HG02763 (cell line): ENCODE results near the gene RINT1.
A peak's percentile ranks its signal among the peaks of the same experiment; 100 is the strongest.
"Not testable (repeated sequence)": the region's sequence is repeated elsewhere in the genome, so short reads cannot be mapped to it uniquely, and the experiment has no call there.

Experiments used
- ATAC-seq: cut with Tn5 transposase; IDR thresholded peaks from one replicate; pipeline ENCODE4 v1.9.1; 2021; ENCODE audit warnings: mild to moderate bottlenecking, moderate library complexity; ENCODE audit not compliant: unreplicated experiment

The RINT1 gene

GRCh38 chr7:105531792-105532671 lies at the start of gene RINT1:
RINT1 (plus strand) TSS chr7:105532201; CDS start chr7:105532316, 115 bp downstream.
- ATAC-seq, result peak; percentile 95

DNA sequence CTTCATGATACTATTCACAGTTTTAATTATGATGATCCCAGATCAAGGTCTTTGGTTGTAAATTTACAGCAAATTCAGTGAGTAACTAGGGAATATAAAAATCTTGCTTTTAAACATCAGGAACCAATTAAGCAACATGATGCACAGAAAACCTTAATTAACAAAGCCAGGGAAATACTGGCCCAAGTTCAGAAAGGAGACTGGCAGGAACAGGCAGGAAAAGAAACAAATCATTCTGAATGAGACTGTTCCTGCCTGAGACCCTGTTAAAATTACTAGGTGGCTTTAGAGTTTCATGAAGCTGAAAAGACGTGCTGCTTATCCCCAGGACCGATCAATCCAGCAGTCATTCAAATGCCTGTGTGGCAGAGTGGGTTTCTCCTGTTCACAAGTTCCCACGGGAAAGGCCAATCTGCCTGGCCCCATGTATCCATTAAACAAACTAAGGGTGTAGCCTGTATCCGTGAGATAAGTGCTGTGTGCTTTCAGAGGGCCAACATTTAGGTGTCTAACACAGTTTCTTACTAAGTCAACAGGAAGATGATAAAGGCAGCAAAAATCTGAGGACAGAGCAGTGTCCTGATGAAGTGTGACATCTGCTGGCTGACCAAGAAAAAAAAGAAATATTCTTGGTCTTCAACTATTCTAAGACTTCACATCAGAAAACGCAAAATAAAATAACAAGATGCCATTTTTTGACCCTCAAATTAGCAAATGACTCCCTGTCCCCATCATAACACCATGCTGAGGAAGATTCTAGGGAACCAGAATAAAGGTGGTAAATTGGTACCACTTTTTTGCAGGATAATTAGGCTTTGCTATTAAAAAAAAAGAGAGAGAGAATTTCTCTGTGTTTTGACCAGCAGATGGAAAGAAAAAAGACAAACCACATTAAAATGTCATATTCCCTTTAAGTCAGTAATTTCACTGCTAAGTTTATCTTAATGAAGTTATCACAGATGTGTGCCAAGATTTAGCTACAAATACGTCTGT lies 44.1 kb upstream of the RINT1 start:
- ATAC-seq, result no peak

- no peak for ATAC-seq
These were observed 42.6 kb upstream of the RINT1 start for GRCh38 chr7:105489409-105489808.

GRCh38 chr7:105493196-105493922 lies 38.6 kb upstream of the RINT1 start:
- no peak for ATAC-seq

- ATAC-seq, result no peak
These were observed 38.1 kb upstream of the RINT1 start for GRCh38 chr7:105493923-105494315.

- ATAC-seq, result no peak
These were observed 35.5 kb upstream of the RINT1 start for GRCh38 chr7:105496521-105496920.

DNA sequence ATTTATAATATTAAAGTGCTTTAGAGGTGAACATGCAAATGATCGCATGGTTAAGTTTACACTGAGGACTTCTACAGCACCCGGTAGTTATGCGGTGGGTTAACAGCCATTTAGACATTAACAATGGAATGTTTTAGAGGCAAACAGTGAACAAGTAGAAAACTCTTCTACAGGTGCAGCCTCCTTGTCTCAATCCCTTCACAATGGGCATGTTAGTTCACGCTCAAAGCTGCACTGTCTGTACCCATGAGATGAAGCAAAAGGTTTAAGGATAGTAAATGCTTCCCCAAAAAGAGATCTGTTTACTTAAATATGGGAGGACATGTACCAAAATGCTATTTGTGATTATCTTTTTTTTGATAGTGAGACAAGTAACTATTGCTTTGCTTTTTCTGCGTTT lies 35.0 kb upstream of the RINT1 start:
- ATAC-seq, result no peak

DNA sequence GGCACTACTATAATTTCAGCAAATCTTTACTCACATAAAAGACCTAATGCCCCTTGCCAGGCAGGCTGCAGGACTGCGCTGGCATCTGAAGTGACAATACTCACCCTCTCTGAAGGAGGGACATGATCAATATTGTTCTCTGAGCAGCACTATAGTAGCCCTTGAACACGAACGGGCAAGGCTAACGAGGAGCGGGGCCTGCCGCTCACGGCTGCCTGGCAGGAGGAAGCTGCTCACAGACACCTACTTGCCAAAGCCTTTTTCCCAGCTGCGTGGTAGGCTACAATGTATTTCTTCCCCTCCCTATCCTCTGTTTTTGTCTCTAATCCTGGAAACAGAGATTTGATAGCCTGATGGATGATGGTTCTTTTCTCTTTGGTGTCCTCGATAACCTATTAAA lies 29.8 kb upstream of the RINT1 start:
- ATAC-seq, result no peak

DNA sequence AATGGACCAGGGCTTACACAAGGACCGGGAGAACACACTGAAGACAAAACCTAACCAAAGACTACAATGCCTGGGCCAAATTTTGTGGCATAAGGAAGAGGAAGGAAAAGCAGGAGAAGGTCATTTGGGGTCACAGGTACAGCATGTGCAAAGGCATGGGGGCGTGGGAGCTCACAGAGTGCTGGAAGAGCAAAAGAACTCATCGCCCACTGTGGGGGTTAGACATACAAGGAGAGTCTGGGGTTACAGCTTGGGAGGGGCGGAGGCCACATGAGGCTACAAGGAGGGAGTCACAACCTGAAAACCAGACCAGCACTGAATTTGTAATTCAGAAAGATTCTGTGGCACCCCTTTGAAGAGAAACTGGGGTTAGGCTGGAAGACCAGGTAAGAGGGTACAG lies 19.6 kb upstream of the RINT1 start:
- ATAC-seq, result no peak

- ATAC-seq, result no peak
These were observed 19.0 kb upstream of the RINT1 start for GRCh38 chr7:105512926-105513526.

- not testable (repeated sequence) for ATAC-seq
These were observed 16.4 kb upstream of the RINT1 start for GRCh38 chr7:105515610-105516009.

DNA sequence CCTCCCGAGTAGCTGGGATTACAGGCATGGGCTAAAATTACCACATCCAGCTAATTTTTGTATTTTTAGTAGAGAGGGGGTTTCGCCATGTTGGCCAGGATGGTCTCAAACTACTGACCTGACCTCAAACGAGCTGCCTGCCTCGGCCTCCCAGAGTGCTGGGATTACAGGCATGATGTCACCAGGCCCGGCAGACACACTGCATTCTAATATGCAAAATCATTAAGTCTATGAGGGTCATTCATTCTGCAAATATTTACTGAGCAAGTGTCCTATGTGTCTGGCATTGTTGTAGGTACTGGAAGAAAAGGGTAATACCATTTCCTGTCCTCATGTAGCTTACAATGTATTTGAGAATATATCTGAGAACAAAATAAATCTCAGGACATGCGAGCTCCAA lies 12.6 kb upstream of the RINT1 start:
- ATAC-seq, result no peak

DNA sequence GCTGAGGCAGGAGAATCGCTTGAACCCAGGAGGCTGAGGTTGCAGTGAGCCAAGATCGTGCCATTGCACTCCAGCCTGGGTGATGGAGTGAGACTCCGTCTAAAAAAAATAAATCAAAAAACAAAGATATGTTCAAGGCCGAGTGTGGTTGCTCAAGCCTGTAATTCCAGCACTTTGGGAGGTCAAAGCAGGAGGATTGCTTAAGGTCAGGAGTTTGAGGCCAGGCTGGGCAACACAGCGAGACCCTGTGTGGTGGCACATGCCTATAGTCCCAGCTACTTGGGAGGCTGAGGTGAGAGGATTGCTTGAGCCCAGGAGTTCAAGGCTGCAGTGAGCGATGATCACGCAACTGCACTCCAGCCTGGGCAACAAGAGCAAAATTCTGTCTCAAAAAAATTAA lies 11.4 kb upstream of the RINT1 start:
- ATAC-seq, result not testable (repeated sequence)

DNA sequence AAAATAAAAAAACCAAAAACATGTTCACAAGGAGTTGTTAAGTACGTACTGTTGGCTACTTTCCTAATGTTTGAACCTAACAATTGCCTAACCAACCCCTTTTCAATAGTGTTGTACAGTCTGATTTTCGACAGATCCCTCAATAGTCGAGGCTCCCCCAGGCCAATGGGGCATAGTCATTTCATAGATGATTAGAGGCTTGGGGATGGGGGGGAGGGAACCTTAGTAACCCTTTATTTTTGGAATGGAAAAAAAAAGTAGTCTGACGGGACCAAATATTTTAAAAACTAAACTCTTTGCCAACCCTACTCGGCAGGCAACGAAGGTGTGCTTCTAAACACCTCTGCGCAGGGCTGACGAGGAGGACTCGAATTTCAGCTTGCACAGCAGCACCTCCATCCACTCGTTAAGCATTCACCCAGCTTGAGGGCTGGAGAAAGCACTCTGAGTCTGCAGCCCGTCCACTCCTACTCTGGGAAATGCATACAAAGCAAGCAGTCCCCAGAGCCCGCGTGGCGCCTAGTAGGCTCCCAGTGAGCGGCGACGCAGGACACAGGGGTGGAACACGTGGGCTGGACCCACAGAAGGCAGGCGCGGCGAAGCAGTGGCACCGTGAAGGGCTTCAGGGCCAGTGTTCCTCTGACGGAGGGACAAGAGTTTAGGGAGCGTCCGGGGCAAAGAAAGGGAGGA lies 10.8 kb upstream of the RINT1 start:
- peak; percentile 33 for ATAC-seq

GRCh38 chr7:105521717-105522463 lies 10.1 kb upstream of the RINT1 start, which contains the start of gene PUS7:
PUS7 (minus strand) TSS chr7:105522271; CDS start chr7:105508512, 13,759 bp downstream.
- ATAC-seq, result peak; percentile 85

- ATAC-seq, result not testable (repeated sequence)
These were observed 7.6 kb upstream of the RINT1 start for GRCh38 chr7:105524423-105524822.

DNA sequence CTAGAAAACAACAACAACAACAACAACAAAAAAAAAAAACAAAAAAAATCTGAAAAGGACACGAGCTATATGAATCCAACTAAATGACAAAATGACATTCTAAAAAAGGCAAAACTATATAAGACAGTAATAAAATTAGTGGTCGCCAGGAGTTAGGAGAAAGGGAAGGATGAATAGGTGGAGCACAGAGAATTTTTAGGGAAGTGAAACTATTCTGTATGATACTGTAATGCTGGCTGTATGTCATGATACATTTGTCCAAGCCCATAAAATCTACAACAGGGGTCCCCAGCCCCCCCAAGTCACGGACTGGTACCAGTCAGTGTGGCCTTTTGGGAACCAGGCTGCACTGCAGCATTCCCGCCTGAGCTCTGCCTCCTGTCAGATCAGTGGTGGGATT lies 7.2 kb upstream of the RINT1 start:
- ATAC-seq, result no peak

GRCh38 chr7:105527737-105528136 lies 4.3 kb upstream of the RINT1 start:
- not testable (repeated sequence) for ATAC-seq

GRCh38 chr7:105530126-105530525 lies 1.9 kb upstream of the RINT1 start:
- ATAC-seq, result no peak
